Activated effector memory CD4-positive, alpha-beta T cell treated with anti-CD3 and anti-CD28 coated beads, Interleukin-2, amount 50 U/mL, for 16 hours (primary cell): ENCODE results near the gene TPH1.

ENCODE experiments used
- DNase-seq: peaks from one replicate; pipeline ENCODE4 v3.0.0-alpha.2; 2020

The TPH1 gene

GRCh38 chr11:18046116-18046777 is at the start of gene TPH1:
Gene TPH1 (minus strand): TSS chr11:18046269. CDS start chr11:18040762, 5,507 bp downstream.
- DNase-seq, result no peak

- DNase-seq, result no peak
Observed at GRCh38 chr11:18093959-18094358, 47.9 kb upstream of the TPH1 start.

GRCh38 chr11:18091731-18092130 is 45.7 kb upstream of the TPH1 start:
- no peak for DNase-seq

GRCh38 chr11:18088966-18089365 is 42.9 kb upstream of the TPH1 start:
- no peak for DNase-seq

DNA sequence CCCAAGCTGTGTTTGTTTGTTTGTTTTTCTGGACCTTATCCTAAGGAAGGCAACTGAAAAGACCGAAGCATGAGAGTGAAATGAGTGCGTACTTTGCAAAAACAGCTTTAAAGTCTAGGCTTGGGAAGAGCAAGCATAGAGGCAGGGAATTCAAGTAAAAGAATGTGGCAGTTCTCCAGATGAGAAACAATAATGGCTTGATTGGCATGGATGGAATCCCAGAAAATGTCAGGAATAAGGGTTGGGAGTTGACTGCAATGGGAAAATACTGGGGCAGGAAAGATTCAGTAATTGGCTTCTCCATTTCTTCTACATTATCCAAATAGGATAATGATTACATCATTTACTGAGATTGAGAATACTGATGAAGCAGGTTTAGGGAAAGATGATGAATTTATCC is 42.3 kb upstream of the TPH1 start:
- no peak for DNase-seq

GRCh38 chr11:18081551-18081950 is 35.5 kb upstream of the TPH1 start:
- no peak for DNase-seq

GRCh38 chr11:18080451-18080850 is 34.4 kb upstream of the TPH1 start:
- no peak for DNase-seq

GRCh38 chr11:18078909-18079308 is 32.8 kb upstream of the TPH1 start:
- no peak for DNase-seq

- no peak for DNase-seq
Observed at GRCh38 chr11:18075444-18075843, 29.4 kb upstream of the TPH1 start.

DNA sequence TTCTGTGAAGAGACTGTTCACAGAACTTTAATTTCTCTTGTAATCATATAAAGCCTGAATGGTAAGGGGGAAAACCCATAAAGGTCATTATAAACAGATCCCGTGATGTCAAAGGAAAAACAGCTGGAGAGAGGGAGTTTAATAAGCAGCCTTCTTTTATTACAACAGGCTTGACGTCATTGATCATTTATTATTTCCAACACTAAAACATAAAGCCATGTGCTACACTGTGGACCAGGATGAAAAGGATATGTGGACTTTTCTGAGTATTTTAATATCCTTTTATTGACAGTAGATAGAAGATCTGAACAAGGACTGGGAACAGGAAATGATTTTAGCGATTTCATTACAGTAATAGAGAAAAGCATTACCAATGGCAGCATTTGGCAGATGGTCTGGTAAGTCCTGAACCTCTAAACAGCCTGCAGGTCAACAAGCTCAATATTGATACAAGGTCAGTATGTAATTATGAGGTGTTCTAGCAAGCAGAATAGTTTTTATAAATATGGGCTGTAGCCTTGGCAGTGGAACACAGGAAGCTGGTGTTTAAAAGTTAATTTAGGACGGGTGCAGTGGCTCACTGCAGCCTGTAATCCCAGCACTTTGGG is 25.1 kb upstream of the TPH1 start:
- DNase-seq, result no peak

DNA sequence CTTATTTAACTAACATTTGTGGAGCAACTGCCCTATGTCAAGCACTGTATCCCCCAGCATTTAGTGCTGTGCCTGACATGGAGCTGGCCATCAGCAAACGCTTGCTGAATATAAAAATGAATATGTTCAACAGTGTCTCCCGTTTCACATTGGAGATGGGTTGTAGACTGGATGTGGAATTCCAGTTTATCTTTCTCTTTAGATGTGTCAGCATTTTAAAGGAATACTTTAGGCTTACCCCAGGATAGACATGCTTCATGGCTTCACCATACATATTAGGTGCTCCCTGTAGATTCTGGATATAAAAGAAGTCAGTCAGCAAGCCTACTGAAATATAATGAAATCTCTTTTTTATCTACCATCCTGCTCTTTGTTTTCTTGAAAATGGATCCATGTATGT is 21.3 kb upstream of the TPH1 start:
- DNase-seq, result no peak

DNA sequence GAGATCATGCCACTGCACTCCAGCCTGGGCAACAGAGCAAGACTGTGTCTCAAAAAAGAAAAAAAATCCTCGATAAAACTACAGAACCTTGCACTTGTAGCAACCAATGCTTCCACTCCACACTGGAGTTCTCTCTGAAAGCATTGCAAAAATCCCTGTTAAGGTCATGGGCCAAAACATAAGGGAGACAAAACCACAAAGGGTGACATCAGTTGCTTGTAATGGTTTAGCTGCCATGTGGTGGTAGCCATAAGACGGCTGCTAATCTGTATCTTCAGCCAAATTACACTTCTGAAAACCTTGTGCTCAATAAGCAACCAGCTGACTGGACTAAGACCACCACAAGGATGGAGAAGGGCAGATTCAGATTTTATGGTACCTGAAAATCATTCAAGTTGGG is 20.6 kb upstream of the TPH1 start:
- DNase-seq, result no peak

- no peak for DNase-seq
Observed at GRCh38 chr11:18065572-18065971, 19.5 kb upstream of the TPH1 start.

GRCh38 chr11:18064450-18065054 is 18.5 kb upstream of the TPH1 start:
- no peak for DNase-seq

DNA sequence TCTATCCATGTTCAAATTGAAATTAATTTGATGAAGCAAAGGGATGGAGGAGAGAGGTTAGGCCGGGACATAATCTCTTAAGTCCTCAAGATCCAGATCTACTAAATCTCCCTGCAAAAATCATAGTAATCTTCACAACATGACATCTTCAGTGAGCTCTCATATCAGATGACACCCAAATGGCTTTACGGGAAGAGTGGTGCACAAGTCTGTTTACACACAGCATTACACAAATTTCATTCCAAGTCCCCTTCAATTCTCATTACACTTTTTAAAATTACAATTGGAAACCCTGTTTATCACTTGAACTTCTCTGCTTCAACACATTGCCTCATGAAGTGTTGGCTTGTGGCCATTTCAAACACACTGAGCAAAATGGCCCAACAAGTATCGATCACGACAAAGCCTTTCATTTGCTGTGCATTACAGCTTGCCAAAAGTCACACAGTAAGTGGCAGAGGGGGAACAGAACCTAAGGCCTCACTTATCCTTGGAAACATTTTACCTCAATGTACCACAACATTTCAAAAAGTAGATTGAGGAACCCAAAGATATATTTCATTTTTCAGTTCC is 17.9 kb upstream of the TPH1 start:
- no peak for DNase-seq

DNA sequence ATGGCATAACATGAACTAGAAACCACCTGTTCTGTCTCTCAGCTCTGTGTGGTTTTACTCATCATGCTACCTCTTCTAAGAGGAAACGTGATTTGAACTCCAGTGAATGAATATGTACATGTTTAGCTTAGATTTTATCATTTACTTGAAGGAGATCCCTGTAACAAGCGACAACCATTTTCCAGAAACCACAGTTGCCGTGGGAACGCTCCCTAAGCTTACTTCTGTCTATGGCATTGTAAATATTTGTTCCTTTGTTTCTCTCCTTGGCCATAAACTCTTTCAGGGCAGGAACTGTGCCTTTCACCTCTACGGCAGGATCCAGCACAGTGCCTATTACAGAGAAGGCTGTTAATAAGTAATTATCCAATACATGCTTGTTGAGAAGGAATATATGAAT is 17.1 kb upstream of the TPH1 start:
- DNase-seq, result no peak

DNA sequence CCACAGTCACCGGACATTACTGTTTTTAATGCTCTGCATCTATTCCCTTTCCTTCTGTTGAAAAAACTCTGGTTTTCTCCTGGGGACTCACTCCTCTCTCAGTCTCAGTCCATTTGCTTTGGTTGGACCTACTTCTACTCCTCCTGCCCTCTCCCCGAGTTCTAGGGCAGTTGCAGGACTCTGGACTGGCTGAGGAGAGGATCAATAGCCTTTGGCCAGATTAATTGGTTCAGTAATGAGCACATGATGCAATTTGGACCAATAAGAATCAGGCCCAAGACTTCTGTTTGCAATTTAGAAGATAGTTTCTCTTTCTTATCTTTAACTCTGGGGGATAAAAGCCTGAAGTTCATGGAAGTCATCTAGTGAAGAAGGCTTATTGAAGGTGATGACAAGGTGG is 15.3 kb upstream of the TPH1 start:
- no peak for DNase-seq

DNA sequence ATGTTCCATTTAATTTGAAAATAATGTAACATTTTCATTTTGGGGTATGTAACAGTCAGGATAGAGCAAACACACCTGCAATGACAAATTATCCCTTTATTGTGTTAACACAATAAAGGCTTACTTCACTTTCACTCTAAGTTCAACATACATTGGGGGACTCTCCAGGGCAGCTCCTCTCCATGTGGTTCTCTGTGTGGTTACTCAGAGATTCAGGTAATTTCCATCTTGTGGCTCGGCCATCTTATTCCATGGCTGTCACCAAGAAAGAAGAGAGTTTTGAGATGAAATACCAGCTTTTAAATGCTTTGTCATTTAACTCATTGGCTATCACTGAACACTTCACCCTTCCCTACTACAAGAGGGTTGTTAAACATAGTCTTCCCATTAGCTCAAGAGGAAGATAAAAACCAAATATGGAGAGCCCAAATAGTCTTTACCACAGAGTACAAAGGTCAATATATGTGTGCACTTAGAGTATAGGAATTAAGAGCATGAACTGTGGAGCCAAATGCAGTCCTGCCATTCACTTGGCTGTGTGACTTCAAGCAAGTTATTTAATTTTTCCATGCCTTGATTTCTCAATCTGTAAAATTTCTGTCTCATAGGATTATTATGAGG is 10.6 kb upstream of the TPH1 start:
- no peak for DNase-seq

GRCh38 chr11:18054511-18055103 is 8.5 kb upstream of the TPH1 start:
- no peak for DNase-seq

DNA sequence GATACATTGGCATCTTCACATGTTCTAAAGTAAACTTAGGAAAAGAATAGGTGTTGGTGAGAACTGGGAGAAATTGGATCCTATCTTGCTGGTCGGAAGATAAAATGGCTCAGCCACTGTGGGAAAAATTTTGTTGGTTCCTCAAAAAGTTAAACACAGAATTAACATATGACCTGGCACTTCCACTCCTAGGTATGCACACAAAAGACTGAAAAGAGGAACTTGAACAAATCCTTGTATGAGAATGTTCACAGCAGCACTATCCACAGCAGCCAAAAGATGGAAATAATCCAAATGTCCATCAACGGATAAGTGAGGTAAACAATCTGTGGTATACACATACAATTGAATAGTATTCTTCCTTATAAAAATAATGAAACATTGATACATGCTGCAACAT is 4.8 kb upstream of the TPH1 start:
- no peak for DNase-seq

GRCh38 chr11:18036456-18036855 is 9.6 kb downstream of the TPH1 start:
- DNase-seq, result no peak

DNA sequence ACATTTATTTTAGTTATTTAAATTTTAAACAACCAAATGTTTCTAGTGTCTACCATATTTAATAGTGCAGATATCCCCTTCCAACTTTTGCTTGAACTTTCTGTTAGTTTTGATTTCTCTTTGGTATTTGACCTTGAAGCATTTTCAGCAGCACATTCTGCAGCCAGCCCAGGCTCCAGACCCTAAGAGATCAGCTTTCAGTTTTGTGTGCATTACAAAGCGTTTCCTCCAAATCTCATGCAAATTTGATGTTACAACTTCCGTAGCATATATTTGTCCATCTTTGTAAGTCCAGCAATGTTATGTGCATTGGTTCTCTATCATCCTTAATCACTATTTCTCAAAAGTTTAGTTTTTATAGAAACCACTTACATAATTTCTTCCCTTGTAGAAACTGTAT is 18.6 kb downstream of the TPH1 start:
- DNase-seq, result no peak

DNA sequence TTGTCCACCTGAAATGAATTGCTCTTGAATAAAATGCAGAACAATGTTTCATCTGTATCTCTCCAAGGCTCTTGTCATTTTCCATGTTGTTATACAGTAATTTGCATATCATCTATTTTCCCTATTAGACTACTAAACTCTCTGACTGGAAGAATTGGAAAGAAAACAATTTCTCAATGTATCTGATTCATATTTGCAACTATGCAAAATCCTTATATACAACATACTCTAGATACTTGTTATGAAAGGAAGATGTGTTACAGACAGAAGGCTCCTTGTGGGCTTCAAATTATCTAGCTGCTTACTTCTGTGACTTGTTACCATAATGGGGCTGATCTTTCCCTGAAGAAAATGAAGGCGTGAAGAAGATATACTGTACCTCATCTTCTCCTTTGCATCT is 23.6 kb downstream of the TPH1 start:
- no peak for DNase-seq
